Activated CD8-positive, alpha-beta T cell treated with anti-CD3 and anti-CD28 coated beads for 36 hours (primary cell): ENCODE results near the gene PIF1. TPM values are rescaled to one million over a fixed set of nuclear protein-coding genes. Genes with fewer than 3 reads are reported as not detected.
A peak's percentile ranks its signal among the peaks of the same experiment; 100 is the strongest.

Source experiments
- ATAC-seq: fragments of 200-7000 bp; cut with Tn5 transposase; one replicate; pipeline ENCODE4 v1.10.0; 2021; ENCODE audit warnings: mild to moderate bottlenecking, moderate library complexity
- CTCF ChIA-PET: fragments of 350-600 bp; sonication (Branson Sonifier 250); formaldehyde crosslinking; loops from one replicate; lab custom pipeline; 2021; ENCODE audit warnings: antibody characterized with exemption; lab: Charles Lee
- POLR2A ChIA-PET: fragments of 350-600 bp; sonication (Branson Sonifier 250); formaldehyde crosslinking; loops from one replicate; lab custom pipeline; 2021; ENCODE audit warnings: antibody characterized with exemption; lab: Charles Lee
- DNase-seq: peaks from one replicate; pipeline ENCODE4 v3.0.0-alpha.2; 2020
- H3K27ac Mint-ChIP-seq: one replicate; pipeline ENCODE4 v1.8.0; 2021; ENCODE audit warnings: mild to moderate bottlenecking, mixed read lengths
- H3K27me3 Mint-ChIP-seq: one replicate; pipeline ENCODE4 v1.8.0; 2021; ENCODE audit warnings: mixed read lengths
- H3K36me3 Mint-ChIP-seq: one replicate; pipeline ENCODE4 v1.8.0; 2021; ENCODE audit warnings: low read depth, mixed read lengths
- H3K4me1 Mint-ChIP-seq: one replicate; pipeline ENCODE4 v1.8.0; 2021; ENCODE audit warnings: low read depth, mixed read lengths
- H3K4me3 Mint-ChIP-seq: one replicate; pipeline ENCODE4 v1.8.0; 2021; ENCODE audit warnings: mild to moderate bottlenecking, moderate library complexity, mixed read lengths
- H3K9me3 Mint-ChIP-seq: one replicate; pipeline ENCODE4 v1.8.0; 2021; ENCODE audit warnings: mixed read lengths
- intact Hi-C: fragments of 100-400 bp; cut with micrococcal nuclease; formaldehyde crosslinking; loops from one replicate; pipeline ENCODE4 v1.10.0; 2022
- total RNA-seq, 2 experiments: library from RNA; stranded (reverse); gene quantifications; one replicate each; pipeline ENCODE4 v1.2.3, GENCODE V29; 2021
- TF ChIP-seq, protein P1 (sequence below): fragments of 200-600 bp; IDR thresholded peaks from one replicate; pipeline ENCODE4 v1.8.0; 2022; ENCODE audit warnings: antibody characterized with exemption, mild to moderate bottlenecking

Gene PIF1
- total RNA-seq, 2 experiments from 2014 or later: 50.0 TPM

DNA sequence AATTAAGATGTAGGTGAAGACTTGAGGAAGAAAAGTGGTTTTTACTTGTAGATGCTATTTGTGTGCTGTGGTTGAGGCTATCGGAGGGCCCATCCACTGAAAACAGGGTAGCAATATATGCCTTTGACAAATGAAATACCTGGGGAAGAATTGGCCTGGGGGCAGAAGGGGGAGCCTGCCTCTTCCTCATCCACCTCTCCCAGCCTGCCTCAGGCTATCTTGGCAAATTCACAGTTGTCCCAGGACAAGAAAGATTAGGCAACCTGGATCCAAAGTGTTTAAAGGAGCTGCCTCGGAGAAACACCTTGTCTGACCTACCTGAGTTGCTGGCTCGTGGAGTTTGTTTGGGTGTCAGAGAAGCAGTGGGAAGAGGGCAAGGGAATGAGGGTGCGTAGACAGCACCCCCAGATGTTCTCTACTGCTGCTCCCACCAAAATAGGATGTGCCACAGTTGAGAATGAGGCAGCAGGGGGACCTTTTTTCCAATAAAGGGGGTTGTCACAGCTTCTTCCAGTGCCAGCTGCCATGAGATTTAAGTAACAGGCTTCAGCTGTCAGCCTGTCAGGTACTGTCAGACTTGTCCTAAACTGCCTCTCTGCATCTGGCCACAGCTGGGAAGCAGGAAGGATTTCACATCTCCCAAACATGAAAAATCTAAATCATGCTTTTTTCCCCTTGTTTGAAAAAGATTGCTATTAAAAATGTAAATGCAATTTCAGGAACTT lies 25.5 kb upstream of the PIF1 start:
- DNase-seq: no peak
- H3K9me3 Mint-ChIP-seq: no peaks in the 10 kb centered on the region
- peaks cover 23% of the 10 kb centered on the region for H3K36me3 Mint-ChIP-seq
- ChIA-PET CTCF (interaction anchor here (0.9 kb wide), 1 partner anchor 40 kb away, joined by 3 read pairs; no protein-coding TSS in a partner anchor), POLR2A (interaction anchor here (1.3 kb wide), 1 partner anchor 11 kb away, joined by 6 read pairs; no protein-coding TSS in a partner anchor)
- intact Hi-C loops: no loop called here
- TF ChIP-seq, protein P1, sequence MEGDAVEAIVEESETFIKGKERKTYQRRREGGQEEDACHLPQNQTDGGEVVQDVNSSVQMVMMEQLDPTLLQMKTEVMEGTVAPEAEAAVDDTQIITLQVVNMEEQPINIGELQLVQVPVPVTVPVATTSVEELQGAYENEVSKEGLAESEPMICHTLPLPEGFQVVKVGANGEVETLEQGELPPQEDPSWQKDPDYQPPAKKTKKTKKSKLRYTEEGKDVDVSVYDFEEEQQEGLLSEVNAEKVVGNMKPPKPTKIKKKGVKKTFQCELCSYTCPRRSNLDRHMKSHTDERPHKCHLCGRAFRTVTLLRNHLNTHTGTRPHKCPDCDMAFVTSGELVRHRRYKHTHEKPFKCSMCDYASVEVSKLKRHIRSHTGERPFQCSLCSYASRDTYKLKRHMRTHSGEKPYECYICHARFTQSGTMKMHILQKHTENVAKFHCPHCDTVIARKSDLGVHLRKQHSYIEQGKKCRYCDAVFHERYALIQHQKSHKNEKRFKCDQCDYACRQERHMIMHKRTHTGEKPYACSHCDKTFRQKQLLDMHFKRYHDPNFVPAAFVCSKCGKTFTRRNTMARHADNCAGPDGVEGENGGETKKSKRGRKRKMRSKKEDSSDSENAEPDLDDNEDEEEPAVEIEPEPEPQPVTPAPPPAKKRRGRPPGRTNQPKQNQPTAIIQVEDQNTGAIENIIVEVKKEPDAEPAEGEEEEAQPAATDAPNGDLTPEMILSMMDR: no peak
- H3K27ac Mint-ChIP-seq: no peak overlapping the region
- H3K27me3 Mint-ChIP-seq: no peaks in the 10 kb centered on the region
- H3K4me1 Mint-ChIP-seq: peaks cover 23% of the 10 kb centered on the region
- H3K4me3 Mint-ChIP-seq: no peak overlapping the region
- ATAC-seq: no peak

DNA sequence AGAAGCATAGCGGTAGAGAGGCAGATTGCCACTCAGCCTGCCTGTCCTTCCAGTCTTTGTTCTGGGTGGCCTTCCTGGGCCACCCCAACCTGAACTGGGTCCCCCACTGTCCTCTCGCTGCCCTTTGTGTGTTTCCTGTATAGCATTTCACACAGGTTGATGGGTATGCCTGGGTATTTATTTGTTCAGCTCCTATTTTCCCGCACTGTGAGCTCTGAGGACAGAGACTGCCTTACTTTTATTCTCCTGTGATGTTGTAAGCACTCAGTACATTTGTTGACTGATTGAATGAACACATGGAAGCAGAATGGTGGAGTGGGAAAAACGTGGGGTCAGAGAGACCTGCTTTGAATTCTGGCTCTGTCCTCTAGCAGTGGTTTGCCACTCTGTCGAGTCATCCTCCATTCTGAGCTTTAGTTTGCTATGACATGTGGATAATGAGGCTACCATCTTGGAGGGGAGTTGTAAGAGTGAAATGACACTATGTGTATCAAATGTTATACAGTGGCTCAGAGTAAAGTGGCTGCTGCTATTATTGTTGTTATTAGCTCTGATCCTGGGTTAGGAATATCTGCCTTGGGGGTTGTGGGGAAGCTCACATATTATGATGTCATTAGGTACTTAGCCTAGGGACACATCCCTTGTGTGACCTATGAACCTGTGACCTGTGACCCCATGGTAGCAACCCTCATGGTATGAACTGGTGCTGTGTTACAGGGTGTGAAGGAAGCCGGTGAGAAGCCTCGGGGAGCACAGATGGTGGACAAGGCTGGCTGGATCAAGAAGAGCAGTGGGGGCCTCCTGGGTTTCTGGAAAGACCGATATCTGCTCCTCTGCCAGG lies 22.6 kb upstream of the PIF1 start:
- H3K36me3 Mint-ChIP-seq: peaks cover 17% of the 10 kb centered on the region

DNA sequence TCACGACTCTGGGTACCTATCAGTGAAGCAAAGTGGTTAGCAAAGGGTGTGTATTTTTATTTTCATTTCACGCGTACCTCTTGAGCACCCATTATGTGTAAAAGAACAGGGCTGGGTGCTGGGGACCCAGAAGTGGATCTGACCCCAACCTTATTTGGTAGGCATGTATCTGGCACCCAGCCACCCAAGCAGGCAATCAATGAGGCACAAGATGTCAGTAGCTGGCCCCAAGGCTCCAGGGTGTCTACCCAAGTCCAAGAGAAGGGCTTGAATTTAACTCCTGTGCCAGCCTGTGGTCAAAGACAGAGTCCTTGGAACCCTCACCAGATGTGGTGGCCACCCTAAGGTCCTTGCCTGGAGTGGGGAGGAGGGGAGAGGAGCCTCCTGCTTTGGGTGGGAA lies 22.0 kb upstream of the PIF1 start:
- Mint-ChIP-seq H3K27ac (peak overlapping the region; percentile 22), H3K36me3 (peaks cover 17% of the 10 kb centered on the region), H3K4me3 (no peak overlapping the region), H3K9me3 (no peaks in the 10 kb centered on the region), H3K4me1 (peaks cover 44% of the 10 kb centered on the region), H3K27me3 (no peaks in the 10 kb centered on the region)
- ChIA-PET POLR2A (interaction anchor here (0.9 kb wide), 1 partner anchor 35 kb away, joined by 3 read pairs; no protein-coding TSS in a partner anchor), CTCF (no interaction called here)
- no peak for ATAC-seq
- intact Hi-C loops: no loop called here
- TF ChIP-seq, protein P1: no peak
- no peak for DNase-seq

More for the DNA sequence above, 22.6 kb upstream of the PIF1 start:
- Mint-ChIP-seq H3K9me3 (no peaks in the 10 kb centered on the region), H3K4me1 (peaks cover 39% of the 10 kb centered on the region), H3K27me3 (no peaks in the 10 kb centered on the region), H3K4me3 (no peak overlapping the region), H3K27ac (no peak overlapping the region)
- TF ChIP-seq, protein P1: no peak
- no peak for DNase-seq
- intact Hi-C loops: no loop called here
- ChIA-PET CTCF (interaction anchor here (1.3 kb wide), 2 partner anchors 34 to 39 kb away, joined by 3 to 7 read pairs; no protein-coding TSS in a partner anchor), POLR2A (interaction anchor here (0.8 to 1.0 kb wide), 2 partner anchors 9 to 45 kb away, joined by 3 to 4 read pairs; no protein-coding TSS in a partner anchor)
- ATAC-seq: no peak

DNA sequence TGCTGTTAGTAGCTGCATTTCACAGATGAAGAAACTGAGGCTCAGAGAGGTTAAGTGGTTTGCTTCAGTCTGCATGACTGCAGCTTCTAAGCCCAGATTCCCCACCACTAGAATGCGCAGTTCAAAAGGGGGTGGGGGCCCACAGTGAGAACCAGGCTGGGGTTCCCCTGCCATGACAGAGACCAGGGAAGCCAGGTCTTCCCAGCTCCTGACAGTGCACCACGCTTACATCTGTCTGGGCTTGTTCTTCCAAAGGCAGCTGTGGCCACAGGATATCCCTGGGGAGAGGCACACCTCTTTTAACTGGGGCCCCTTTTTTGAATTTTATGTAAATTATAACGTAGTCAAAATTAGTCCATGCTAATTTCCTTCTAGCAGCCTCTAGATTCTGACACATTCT lies 21.6 kb upstream of the PIF1 start:
- CTCF ChIA-PET: interaction anchor here (0.6 kb wide), 1 partner anchor 160 kb away, joined by 3 read pairs; no protein-coding TSS in a partner anchor
- ATAC-seq (no peak), DNase-seq (no peak)
- Mint-ChIP-seq H3K27me3 (no peaks in the 10 kb centered on the region), H3K36me3 (peaks cover 17% of the 10 kb centered on the region), H3K27ac (no peak overlapping the region), H3K4me1 (peaks cover 47% of the 10 kb centered on the region), H3K9me3 (no peaks in the 10 kb centered on the region), H3K4me3 (no peak overlapping the region)
- intact Hi-C loops: no loop called here
- POLR2A ChIA-PET: interaction anchor here (0.7 to 0.9 kb wide), 2 partner anchors 13 to 35 kb away, joined by 3 read pairs; no protein-coding TSS in a partner anchor
- TF ChIP-seq, protein P1: no peak
